GM19463 (cell line): ENCODE results near the gene DOK6.
A peak's percentile ranks its signal among the peaks of the same experiment; 100 is the strongest.
"Not testable (repeated sequence)": the region's sequence is repeated elsewhere in the genome, so short reads cannot be mapped to it uniquely, and the experiment has no call there.

ENCODE experiments used
- ATAC-seq: cut with Tn5 transposase; IDR thresholded peaks from one replicate; pipeline ENCODE4 v1.9.1; 2021; ENCODE audit warnings: mild to moderate bottlenecking, moderate library complexity; ENCODE audit not compliant: unreplicated experiment

DOK6 gene

DNA sequence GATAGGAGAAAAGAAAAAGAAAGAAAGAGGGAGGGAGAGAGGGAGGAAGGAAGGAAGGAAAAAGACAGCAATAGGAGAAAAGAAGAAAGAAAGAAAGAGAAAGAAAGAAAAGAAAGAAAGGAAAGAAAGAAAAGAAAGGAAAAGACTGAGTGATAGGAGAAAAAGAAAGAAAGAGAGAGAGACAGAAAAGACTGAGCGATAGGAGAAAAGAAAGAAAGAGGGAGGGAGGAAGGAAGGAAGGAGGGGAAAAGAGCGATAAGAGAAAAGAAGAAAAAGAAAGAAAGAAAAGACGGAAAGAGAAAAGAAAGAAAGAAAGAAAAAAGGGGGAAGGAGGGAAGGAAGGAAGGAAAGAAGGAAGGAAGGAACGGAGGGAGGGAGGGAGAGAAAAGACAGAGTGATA is 216.7 kb downstream of the DOK6 start:
- no peak for ATAC-seq

DNA sequence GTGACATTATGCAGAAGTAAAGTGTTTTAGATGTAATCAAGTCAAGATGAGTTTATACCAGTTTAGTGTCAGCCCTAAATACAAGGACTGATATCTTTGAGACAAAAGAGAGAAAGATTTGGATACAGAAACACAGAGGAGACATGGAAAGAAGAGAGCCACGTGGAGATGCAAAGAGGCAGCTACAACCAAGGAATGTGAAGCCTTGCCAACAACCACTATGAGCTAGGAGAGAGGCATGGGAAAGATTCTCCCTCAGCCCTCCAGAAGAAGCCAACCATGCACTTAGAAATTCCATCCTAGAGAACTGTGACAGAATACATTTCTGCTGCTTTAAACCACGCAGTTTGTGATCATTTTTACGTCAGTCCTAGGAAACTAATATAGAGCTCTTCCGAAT is 217.2 kb downstream of the DOK6 start:
- no peak for ATAC-seq

DNA sequence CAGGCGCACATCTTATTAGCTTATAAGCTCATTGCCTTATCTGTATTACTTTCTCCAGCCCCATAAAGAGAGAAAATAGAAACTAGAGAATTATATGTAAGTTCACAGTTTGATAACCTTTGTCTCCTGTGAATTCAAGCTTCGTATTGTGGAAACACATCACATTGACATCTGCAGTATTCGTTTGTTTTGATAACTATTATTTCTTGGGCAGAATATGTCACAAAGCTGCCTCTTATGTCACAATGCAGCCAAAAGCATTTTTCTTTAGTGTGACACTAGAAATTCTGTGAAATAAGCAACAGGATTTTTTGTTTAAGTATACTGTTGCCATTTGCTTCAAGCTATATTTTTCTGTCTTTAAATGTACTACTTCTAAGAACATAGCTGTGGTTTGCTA is 221.5 kb downstream of the DOK6 start:
- no peak for ATAC-seq

DNA sequence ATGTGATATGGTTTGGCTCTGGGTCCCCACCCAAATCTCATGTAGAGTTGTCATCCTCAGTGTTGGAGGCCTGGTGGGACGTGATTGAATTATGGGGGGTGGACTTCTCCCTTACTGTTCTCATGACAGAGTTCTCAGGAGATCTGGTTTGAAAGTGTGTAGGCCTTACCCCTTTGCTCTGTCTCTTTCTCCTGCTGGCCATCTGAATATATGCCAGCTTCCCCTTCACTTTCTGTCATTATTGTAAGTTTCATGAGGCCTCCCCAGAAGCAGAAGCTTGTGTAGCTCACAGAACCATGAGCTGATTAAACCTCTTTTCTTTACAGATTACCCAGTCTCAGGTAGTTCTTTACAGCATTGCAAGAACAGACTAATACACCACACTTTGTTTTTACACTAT is 222.3 kb downstream of the DOK6 start:
- no peak for ATAC-seq

DNA sequence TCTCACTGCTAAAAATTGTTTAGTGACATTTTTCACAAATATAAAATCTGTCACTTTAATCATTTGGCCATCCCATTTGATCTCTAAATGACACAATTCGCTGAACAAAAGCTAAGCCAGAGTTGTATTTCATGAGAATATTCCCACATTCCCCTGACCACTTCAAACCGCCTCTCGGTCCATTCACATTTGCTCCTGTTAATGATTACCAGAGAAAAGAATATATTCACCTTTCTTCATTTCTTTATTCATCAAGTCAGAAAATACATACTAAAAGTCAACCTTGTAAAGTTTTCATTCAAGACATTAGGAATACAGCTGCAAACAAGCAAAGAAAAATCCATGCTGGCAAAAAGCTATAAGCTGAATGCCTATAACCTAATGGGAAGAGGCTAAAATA is 225.5 kb downstream of the DOK6 start:
- no peak for ATAC-seq

DNA sequence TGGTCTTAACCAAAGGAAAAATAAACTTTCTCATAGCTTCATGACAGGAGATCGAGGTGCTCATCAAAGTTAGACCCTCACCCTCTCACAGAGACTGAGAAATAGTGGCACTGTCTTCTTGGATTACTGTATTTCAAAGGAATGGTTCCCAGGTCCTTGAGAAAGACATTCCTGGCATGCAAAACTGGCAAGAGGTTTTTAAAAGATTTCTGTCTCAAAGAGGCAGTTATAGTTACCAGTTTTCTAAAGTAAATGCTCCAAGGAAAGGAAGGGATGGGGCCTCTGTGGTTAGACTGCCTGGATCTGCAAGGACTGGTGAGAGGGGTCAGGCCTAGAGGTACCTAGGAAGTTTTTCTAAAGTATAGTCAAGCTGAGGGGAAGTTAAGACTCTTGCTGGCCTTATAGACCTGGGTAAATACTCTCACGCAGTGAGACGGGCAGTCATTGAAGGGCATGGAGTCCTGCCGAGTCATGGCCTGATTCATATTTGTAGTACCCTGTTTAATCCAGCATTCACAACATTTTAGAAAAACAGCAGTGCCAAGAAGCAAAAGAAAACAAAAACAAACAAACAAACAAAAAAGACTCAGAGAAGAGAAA is 226.1 kb downstream of the DOK6 start:
- ATAC-seq = no peak

DNA sequence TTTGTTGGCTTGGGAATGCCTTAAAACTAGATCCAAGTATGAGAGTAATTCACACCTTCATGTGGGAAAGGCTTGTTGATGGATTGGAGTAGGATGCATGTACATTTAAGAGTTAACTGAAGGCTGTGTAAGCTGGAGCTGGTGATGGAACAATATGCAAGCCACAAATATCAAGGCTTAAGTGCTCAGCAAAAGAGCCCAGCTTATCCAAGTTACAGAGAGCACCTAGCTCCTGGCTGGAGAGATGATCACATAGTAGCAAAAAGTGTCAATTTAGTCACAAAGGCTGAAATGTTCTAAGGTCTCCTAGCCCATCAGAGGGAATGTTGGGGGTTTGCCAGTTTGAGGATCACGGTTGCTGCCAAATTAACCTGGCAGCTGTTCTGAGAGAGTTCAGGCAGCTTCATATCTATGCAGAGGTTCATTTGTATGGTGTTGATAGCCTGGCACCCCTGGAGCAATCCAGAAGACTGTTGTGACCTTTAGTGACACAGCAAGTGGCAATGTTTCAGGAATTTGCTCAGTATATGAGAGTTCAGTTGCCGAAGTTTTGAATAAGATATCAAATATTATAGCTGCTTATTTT is 228.2 kb downstream of the DOK6 start:
- no peak for ATAC-seq

DNA sequence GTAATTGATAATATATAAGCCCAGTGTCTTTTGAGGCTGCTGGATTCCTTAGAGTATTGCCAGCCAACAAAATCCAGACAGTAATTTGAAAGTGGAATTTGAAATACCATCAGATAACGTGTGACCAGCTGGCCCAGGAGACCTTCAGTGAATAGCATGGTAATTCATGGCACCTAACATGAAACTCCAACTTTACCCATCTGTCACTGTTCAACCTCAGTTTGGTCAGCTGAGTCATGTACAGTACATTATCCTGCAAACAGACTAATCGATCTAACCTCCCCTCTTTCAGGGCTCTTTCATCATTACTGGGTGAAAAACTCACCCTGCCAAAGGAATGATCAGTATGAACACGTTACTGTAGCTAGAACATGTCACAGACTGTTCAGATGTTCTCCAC is 230.6 kb downstream of the DOK6 start:
- ATAC-seq = no peak

DNA sequence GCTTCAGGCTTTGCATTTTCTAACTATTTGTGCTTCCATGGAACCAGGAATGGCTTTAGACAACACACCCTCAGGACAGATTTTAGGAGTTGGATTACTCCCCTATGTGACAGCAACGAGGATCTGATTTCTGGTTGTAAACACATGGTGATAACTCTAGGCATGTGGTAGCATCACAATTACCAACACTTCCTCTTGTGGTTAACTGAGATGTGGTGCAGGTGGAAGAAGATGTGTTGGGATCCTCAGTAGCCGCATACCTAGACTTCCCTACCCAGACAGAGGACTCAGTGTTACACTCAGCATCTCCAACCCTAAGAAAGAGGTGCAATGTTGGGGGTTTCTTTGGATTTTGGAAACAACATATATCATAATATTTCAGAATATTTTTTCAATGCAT is 234.8 kb downstream of the DOK6 start:
- ATAC-seq = no peak

DNA sequence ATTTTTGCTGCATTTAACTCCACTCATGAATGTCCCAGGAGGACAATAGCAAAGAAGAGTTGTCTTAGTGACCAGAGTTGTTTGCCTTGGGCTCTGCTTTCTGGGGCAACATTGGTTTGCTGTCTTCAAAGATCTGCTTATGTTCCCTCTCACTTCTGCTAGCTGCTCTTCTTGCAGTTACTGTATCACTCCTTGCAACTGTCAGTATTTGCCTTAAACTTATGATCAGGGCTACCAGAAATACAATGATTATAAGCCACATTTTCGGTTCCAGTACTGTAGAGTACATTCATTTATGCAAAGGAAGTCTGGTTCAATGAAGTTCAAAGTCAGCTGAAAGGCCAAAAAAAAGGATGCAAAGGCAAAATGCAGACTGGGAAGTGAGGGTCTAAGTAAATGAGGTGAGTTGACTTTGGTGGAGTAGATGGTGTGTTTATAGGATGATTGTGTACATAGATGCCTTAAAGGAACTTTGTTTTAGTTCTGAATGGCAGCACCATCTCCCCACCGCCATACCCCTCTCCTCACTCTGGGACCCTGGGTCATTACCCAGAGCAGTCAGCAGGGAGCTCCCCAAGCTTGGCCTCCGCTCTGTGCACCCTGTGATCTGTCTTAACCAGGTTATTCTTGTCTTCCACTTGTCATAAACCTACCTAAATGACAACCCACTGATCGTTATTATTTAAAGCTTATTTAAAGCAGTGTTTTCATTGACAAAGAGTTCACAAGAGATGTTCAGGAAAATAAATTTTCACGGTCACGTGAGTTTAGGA is 236.0 kb downstream of the DOK6 start:
- ATAC-seq = peak; percentile 79

DNA sequence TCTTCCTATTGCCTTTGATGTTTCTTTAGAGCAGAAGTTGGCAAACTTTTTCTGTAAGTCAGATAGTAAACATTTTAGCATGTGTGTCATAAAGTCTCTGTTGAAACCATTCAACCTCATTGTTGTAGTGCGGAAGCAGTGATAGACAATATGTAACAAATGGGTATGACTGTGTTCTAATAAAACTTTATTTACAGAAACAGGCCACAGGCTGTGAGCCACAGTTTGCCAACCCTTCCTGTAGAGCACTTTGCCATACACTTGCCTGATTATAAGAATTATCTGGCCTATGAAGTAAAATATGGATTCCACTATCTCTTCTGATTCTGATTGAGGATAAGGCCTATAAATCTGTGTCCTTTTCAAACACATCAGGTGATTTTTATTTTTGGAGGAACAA is 237.4 kb downstream of the DOK6 start:
- ATAC-seq = no peak

DNA sequence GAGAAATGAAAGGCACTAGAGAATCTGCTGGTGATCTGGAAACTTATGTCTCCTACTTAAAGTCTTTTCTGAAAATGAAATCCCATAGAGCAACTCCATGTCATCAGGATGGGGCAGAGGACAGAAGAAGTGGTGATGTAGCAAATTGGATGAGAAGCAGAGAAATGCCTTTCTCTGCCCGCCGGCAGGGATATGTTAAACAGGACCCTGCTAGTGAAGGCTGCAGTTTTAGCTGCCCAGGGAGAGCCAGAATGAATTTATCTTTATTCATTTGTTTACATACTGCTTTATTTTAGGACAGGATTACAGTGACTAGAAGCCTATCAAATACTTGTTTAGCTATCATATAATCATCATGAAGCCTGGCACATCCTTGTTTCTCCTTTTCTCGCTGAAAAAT is 247.0 kb downstream of the DOK6 start:
- no peak for ATAC-seq

DNA sequence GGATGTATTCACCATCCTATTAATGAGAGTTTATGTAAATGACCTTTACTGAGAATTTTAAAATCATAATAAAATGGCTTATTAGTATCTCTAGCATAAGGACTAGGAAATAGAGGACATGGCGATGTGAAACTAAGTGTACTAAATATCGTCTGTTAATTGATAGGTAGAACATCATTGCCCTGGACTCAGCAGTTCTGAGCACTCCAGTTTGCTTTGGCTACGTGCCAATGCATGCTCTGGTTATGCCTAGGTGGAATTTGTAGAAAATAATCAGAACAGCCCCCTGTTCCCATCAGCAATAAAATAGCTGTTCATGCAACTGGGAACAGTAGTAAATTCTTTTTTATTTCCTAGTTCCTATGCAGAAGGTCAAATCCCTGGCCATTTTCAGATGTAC is 247.8 kb downstream of the DOK6 start:
- ATAC-seq = no peak

DNA sequence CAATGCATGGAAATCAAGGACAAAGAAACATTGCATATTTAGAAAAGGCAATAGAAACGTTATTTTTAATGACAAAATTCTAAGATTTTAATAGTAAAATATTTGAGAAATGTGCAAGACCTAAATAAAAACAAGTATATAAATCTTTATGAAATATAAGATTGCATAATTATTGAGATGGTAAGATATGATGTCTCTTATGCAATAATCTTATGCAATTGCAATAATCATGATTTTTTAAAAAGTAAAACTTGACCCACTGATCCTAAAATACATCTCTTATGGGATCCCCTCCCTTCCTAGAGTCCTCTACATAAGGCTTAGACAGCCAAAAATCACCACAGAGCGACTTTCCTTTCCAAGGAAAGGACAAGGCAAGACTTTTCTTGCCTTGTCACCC is 249.0 kb downstream of the DOK6 start:
- ATAC-seq = no peak

DNA sequence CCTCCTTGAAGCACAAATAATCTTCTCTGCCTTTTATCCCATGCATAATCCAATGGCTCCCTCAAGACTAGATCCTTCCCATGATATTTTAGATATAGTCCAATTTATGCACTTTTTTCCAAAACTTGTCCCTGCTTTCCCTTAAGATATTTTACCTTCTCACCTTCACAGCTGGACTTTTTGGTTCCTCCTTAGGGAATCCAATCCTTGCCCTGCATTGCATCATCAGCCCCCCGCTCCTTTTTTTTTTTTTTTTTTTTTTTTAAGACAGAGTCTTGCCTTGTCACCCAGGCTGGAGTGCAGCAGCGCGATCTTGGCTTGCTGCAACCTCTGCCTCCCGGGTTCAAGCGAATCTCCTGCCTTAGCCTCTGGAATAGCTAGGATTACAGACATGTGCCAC is 250.6 kb downstream of the DOK6 start:
- ATAC-seq = no peak

DNA sequence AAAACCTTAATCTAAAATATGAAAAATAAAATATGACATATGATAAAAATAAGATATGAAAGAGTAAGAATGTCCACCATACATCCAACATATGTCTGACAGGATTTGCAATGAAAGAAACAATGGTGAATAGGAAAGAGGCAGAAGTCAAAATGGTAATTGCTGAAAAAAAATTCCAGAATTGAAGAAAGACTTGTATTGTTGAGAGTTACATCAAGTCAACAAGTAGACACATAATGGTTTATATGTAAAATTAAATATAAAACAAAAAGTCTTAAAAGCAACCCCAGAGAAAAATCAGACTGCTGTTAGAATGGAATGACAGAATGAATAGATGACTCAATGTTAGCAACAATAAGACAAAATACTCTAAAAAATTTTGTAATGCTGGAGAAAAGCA is 255.1 kb downstream of the DOK6 start:
- ATAC-seq = no peak

DNA sequence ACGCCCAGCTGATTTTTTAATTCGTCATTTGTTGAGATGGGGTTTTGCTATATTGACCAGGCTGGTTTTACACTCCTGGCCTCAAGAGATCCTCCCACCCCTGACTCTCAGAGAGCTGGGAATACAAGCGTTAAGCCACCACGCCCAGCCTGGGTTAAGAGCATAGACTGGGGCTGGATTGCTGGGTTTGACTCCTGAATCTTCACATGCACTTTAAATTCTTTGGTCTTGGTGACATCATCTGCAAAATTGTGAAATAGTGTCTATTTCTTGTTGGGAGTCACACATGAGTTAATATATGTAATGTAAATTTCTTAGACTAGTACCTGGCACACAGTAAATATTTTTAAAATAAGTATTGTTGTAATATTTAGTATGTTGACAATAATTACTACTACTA is 257.4 kb downstream of the DOK6 start:
- ATAC-seq = no peak

DNA sequence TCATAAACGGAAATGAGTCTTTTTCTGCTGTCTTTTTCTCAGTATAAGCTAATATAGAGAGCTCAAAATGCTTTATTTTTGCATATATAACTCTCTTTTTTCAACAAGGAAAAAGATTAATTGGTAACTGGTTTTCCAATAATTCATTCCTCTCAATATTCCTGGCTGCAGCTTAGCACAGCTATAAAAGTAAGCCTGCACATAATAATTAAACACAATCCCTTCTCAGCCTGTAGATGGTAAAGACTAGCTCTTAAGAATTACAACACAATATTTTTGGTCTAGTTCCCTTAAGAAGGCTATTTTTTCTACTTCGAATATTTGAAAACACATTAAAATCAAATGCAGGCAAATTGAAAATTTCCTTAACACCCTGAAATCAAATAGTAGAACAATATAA is 258.0 kb downstream of the DOK6 start:
- no peak for ATAC-seq

DNA sequence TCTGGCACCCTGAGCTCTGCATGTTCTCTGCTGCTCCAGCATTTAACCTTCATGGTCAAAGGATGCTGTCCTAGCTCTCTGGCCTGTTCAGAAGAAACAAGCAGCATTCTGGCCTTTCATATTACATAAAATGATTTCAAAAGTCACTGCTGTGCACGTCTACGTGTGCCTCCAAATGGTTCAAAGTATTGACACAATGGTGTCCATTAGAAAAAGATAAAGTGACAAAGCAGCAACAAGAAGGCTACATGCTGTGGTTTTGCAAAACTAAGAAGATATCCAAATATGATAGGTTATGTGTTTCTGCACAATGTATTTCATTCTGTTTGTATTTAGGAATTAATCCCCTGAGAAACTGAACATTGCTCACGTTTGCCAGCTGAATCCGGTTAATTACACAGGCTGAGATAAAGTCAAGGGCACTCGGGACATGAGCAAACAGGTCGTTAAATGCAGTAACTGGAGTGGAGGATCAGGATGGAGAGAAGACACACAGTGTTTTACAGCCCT is 258.5 kb downstream of the DOK6 start:
- ATAC-seq = no peak

DNA sequence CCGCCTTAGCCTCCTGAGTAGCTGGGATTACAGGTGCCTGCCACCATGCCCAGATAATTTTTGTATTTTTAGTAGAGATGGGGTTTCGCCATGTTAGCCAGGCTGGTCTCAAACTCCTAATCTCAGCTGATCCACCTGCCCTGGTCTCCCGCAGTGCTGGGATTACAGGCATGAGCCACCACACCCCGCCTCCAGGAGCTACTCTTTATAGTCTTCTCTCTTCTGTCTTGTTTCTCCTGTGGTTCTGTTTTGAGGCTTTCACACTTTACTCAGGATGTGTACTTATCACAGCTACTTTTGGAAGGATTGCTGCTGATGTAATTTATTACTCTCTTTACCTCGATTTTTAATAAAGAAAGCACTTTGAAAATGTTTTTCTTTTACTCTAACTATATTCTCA is 261.4 kb downstream of the DOK6 start:
- ATAC-seq = not testable (repeated sequence)

DNA sequence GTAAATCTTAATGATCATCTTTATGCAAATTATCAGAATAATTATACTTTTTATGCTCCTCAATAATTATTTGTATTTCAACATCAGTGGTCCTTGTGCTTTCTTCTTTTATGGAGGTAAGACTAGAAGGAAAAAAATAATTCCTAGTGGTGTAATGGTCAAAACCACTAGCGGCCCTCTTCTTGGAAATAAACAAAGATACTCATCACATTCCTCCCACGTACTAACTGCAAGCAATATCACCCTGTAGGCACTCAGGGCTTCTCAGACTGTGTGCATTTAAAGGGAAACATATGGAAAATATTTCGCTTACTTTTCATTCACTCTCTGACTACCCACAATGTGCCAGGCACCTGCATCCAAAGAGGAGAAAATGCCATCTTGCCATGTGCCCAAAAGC is 263.7 kb downstream of the DOK6 start:
- ATAC-seq = no peak

DNA sequence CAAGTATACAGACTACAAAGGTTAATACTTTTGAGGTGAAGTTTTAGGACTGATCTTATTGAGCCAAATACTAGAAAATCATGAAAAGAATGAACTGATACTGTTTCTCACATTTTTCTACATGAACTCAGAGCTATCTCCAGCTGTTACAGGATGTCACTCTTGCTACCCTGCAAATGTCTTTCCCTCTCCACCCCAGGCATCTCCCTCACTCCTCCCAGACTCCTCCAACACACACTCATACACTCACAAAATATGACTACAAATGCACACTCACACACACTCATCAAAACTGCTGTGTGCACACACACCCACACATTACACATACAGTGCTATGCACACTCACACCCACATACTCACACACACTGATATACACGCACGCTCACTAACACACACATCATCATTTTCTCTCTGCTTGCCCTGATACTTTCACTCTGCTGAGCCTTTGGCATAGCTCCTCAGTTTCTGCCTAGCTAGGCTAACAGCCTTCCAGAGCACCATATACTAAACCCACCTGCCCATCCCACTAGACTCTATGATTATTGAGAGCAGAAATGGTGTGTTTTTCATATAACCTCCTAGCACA is 273.7 kb downstream of the DOK6 start:
- no peak for ATAC-seq
